KMS-11 (cell line): ENCODE results near the gene EML6.
"Not testable (repeated sequence)": the region's sequence is repeated elsewhere in the genome, so short reads cannot be mapped to it uniquely, and the experiment has no call there.

Experiments used
- H2AFZ ChIP-seq: fragments of 200-600 bp; sonication (generic); 2 replicates; pipeline ENCODE4 v1.6.1; 2016; ENCODE audit warnings: antibody characterized with exemption, mixed run types, low read depth
- H3K27ac ChIP-seq: fragments of 200-600 bp; sonication (generic); 2 replicates; pipeline ENCODE4 v1.6.1; 2016; ENCODE audit warnings: mild to moderate bottlenecking, mixed run types
- H3K27me3 ChIP-seq: fragments of 200-600 bp; sonication (generic); 2 replicates; pipeline ENCODE4 v1.6.1; 2017; ENCODE audit warnings: mild to moderate bottlenecking, low read depth, mixed run types, moderate library complexity; ENCODE audit not compliant: insufficient read depth
- H3K36me3 ChIP-seq: fragments of 200-600 bp; sonication (generic); 2 replicates; pipeline ENCODE4 v1.6.1; 2017; ENCODE audit warnings: mild to moderate bottlenecking, mixed run types; ENCODE audit not compliant: insufficient read depth
- H3K4me1 ChIP-seq: fragments of 200-600 bp; sonication (generic); 2 replicates; pipeline ENCODE4 v1.6.1; 2016; ENCODE audit warnings: mild to moderate bottlenecking, low read depth, mixed run types; ENCODE audit not compliant: poor library complexity, severe bottlenecking
- H3K4me2 ChIP-seq: fragments of 200-600 bp; sonication (generic); 2 replicates; pipeline ENCODE4 v1.7.0; 2016; ENCODE audit warnings: mild to moderate bottlenecking, mixed run types
- H3K4me3 ChIP-seq: fragments of 200-600 bp; sonication (generic); IDR thresholded peaks from 2 replicates; pipeline ENCODE4 v1.6.1; 2017; ENCODE audit warnings: low read depth, low read length, mixed read lengths; ENCODE audit not compliant: insufficient read depth
- H3K79me2 ChIP-seq: fragments of 200-600 bp; sonication (generic); 2 replicates; pipeline ENCODE4 v1.6.1; 2016; ENCODE audit warnings: low read depth, mixed run types; ENCODE audit not compliant: insufficient read depth
- H3K9ac ChIP-seq: fragments of 200-600 bp; sonication (generic); 2 replicates; pipeline ENCODE4 v1.6.1; 2016; ENCODE audit warnings: mild to moderate bottlenecking, mixed run types
- H4K20me1 ChIP-seq: fragments of 200-600 bp; sonication (generic); 2 replicates; pipeline ENCODE4 v1.6.1; 2016; ENCODE audit warnings: mild to moderate bottlenecking, mixed run types; ENCODE audit not compliant: insufficient read depth
- CTCF ChIP-seq: fragments of 200-600 bp; sonication (generic); conservative IDR thresholded peaks from 2 replicates; pipeline ENCODE4 v1.6.1; 2017; ENCODE audit warnings: low read depth, mild to moderate bottlenecking, antibody characterized with exemption, low read length, moderate library complexity, mixed read lengths

Gene EML6

DNA sequence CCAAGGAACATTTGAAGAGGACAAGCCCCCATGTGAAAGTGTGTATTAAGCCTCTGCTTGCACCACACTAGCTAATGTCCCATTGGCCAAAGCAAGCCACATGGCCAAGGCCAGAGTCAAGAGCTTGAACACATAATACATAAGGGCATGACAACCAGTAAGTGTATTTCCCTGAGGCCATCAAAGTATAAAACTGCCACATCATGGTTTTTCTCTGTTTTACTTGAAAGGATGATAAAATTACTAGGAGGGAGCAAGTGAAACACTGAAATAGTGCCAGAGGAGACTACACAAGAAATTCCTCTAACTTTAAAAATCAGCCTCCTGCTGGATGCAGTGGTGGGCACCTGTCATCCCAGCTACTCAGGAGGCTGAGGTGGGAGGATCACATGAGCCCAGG lies 30.9 kb upstream of the EML6 start:
- H3K4me1 ChIP-seq = no peaks in the 10 kb centered on the region
- no peak overlapping the region for H3K4me3 ChIP-seq
- H3K4me2 ChIP-seq = no peak overlapping the region
- H3K9ac ChIP-seq = no peak overlapping the region
- no peak overlapping the region for H2AFZ ChIP-seq
- no peak overlapping the region for H3K27ac ChIP-seq
- no peaks in the 10 kb centered on the region for H3K79me2 ChIP-seq
- TF ChIP-seq CTCF = no peak
- no peaks in the 10 kb centered on the region for H4K20me1 ChIP-seq
- H3K36me3 ChIP-seq = no peaks in the 10 kb centered on the region
- no peaks in the 10 kb centered on the region for H3K27me3 ChIP-seq

DNA sequence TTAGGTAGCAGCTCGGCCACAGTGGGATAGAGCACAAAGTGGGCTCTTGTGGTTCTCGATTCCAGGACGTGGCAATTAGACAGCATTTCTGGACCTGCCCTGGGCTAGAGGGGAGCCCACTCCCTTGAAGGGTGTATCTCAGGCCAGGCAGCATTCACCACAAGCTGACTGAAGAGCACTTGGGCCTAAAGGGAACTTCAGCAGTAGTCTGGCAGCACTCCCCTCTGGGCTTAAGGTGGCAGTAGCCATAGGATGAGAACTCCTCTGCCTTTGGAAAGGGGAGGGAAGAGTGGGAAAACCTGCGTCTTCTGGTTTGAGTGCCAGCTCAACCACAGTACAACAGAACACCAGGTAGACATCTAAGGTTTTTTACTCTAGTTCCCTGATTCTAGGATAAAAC lies 28.1 kb upstream of the EML6 start:
- Histone ChIP-seq H4K20me1 (no peaks in the 10 kb centered on the region), H3K27me3 (no peaks in the 10 kb centered on the region), H3K27ac (no peak overlapping the region), H3K4me1 (no peaks in the 10 kb centered on the region), H2AFZ (no peak overlapping the region), H3K79me2 (no peaks in the 10 kb centered on the region), H3K4me2 (no peak overlapping the region), H3K9ac (no peak overlapping the region), H3K4me3 (no peak overlapping the region), H3K36me3 (no peaks in the 10 kb centered on the region)
- no peak for TF ChIP-seq CTCF

GRCh38 chr2:54697934-54698333 lies 25.5 kb upstream of the EML6 start:
- H4K20me1 ChIP-seq = no peaks in the 10 kb centered on the region
- no peaks in the 10 kb centered on the region for H3K27me3 ChIP-seq
- H2AFZ ChIP-seq = no peak overlapping the region
- no peaks in the 10 kb centered on the region for H3K79me2 ChIP-seq
- H3K4me2 ChIP-seq = no peak overlapping the region
- H3K27ac ChIP-seq = no peak overlapping the region
- no peak overlapping the region for H3K9ac ChIP-seq
- no peak overlapping the region for H3K4me3 ChIP-seq
- H3K4me1 ChIP-seq = no peaks in the 10 kb centered on the region
- no peaks in the 10 kb centered on the region for H3K36me3 ChIP-seq
- TF ChIP-seq CTCF = no peak

DNA sequence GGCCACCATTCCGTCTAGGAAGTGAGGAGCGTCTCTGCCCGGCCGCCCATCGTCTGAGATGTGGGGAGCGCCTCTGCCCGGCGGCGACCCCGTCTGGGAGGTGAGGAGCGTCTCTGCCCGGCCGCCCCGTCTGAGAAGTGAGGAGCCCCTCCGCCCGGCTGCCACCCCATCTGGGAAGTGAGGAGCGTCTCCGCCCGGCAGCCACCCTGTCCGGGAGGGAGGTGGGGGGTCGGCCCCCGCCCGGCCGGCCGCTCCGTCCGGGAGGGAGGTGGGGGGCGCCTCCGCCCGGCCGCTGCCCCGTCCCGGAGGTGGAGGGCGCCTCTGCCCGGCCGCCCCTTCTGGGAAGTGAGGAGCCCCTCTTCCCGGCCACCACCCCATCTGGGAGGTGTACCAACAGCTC lies 24.5 kb upstream of the EML6 start:
- H3K27me3 ChIP-seq, H3K4me3 ChIP-seq, H3K27ac ChIP-seq: not testable (repeated sequence)

DNA sequence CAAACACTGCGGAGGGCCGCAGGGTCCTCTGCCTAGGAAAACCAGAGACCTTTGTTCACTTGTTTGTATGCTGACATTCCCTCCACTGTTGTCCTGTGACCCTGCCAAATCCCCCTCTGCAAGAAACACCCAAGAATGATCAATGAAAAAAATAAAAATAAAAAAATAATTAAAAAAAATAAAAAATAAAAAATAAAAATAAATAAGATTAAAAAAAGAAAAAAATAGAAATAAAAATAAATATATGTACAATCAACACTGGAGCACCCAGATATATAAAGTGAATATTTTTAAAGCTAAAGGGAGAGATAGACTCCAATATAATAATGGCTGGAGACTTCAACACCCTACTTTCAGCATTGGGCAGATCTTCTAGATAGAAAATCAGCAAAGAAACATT lies 23.8 kb upstream of the EML6 start:
- H3K4me2 ChIP-seq = no peak overlapping the region
- H3K4me1 ChIP-seq = peaks cover 6% of the 10 kb centered on the region
- no peaks in the 10 kb centered on the region for H3K27me3 ChIP-seq
- H4K20me1 ChIP-seq = no peaks in the 10 kb centered on the region
- H3K4me3 ChIP-seq = no peak overlapping the region
- no peak overlapping the region for H3K9ac ChIP-seq
- no peak overlapping the region for H2AFZ ChIP-seq
- H3K79me2 ChIP-seq = no peaks in the 10 kb centered on the region
- H3K36me3 ChIP-seq = no peaks in the 10 kb centered on the region
- no peak for TF ChIP-seq CTCF
- H3K27ac ChIP-seq = no peak overlapping the region

More for the DNA sequence above, 24.5 kb upstream of the EML6 start:
- H3K79me2 ChIP-seq, H3K9ac ChIP-seq, H3K4me2 ChIP-seq, H3K36me3 ChIP-seq, H3K4me1 ChIP-seq, H4K20me1 ChIP-seq, H2AFZ ChIP-seq: not testable (repeated sequence)
